Stimulated activated CD4-positive, alpha-beta T cell treated with anti-CD3 and anti-CD28 coated beads, Interleukin-12 subunit alpha, Interleukin-12 subunit beta, amount 100 ng/mL, for 24 hours (primary cell): Measurements from ENCODE around the gene ECI1.
"Not testable (repeated sequence)": the region's sequence is repeated elsewhere in the genome, so short reads cannot be mapped to it uniquely, and the experiment has no call there.

Source experiments
- DNase-seq, 2 experiments: peaks; one replicate each; pipeline ENCODE4 v3.0.0-alpha.2; 2020; ENCODE audit warnings: low read depth in 2 of 2

Gene ECI1

GRCh38 chr16:2210386-2211365 lies 40.7 kb downstream of the ECI1 start, which contains the start of gene BRICD5:
Gene BRICD5, minus strand, starts transcription at chr16:2210863. Its CDS starts 30 bp downstream, at chr16:2210833.
- DNase-seq, result no peak

- DNase-seq, result no peak
These were observed 41.4 kb downstream of the ECI1 start for GRCh38 chr16:2210009-2210332.

GRCh38 chr16:2209258-2210008 lies 42.0 kb downstream of the ECI1 start:
- no peak for DNase-seq

GRCh38 chr16:2208772-2209171 lies 42.6 kb downstream of the ECI1 start:
- no peak for DNase-seq

- DNase-seq, result no peak
These were observed 43.1 kb downstream of the ECI1 start for GRCh38 chr16:2208308-2208707.

- DNase-seq, result no peak
These were observed 43.5 kb downstream of the ECI1 start for GRCh38 chr16:2207872-2208271.

GRCh38 chr16:2206780-2207433 lies 44.5 kb downstream of the ECI1 start:
- DNase-seq, result no peak

GRCh38 chr16:2206420-2206779 lies 45.0 kb downstream of the ECI1 start:
- DNase-seq, result no peak

- no peak for DNase-seq
These were observed 45.4 kb downstream of the ECI1 start for GRCh38 chr16:2205967-2206313.

GRCh38 chr16:2205104-2205966 lies 46.1 kb downstream of the ECI1 start, which contains the start of gene MLST8:
Gene MLST8, plus strand, starts transcription at chr16:2205454. Its CDS starts 632 bp downstream, at chr16:2206086.
- DNase-seq, result peak; percentile 75 to 80

GRCh38 chr16:2204416-2205103 lies 46.8 kb downstream of the ECI1 start:
- no peak for DNase-seq

- DNase-seq, result not testable (repeated sequence)
These were observed 48.2 kb downstream of the ECI1 start for GRCh38 chr16:2203119-2203688.

- no peak for DNase-seq
These were observed 51.1 kb downstream of the ECI1 start for GRCh38 chr16:2200313-2200712.

GRCh38 chr16:2199621-2200139 lies 51.7 kb downstream of the ECI1 start:
- DNase-seq, result no peak

GRCh38 chr16:2199095-2199494 lies 52.3 kb downstream of the ECI1 start:
- DNase-seq, result no peak

- DNase-seq, result no peak
These were observed 53.1 kb downstream of the ECI1 start for GRCh38 chr16:2198283-2198682.

- DNase-seq, result no peak
These were observed 53.6 kb downstream of the ECI1 start for GRCh38 chr16:2197765-2198164.

GRCh38 chr16:2196981-2197511 lies 54.3 kb downstream of the ECI1 start:
- no peak for DNase-seq

GRCh38 chr16:2196162-2196980 lies 55.0 kb downstream of the ECI1 start, which contains the start of gene CASKIN1:
Gene CASKIN1, minus strand, starts transcription at chr16:2196605. Its CDS starts 173 bp downstream, at chr16:2196432.
- no peak for DNase-seq
